ENCODE measurements around the gene FAM204A.

The FAM204A gene

GRCh38 chr10:118314882-118315281 is 27.2 kb downstream of the FAM204A start:
- H3K9me2 ChIP-seq (replicated peaks; ENCODE audit: insufficient read depth, low read length) = no peaks in the 10 kb centered on the region
- no peak for DNase-seq
- no peak overlapping the region for H3K9ac ChIP-seq (ENCODE audit: low read length)
- no peaks in the 10 kb centered on the region for H3K27me3 ChIP-seq (replicated peaks; ENCODE audit: insufficient read depth, low read length)
- no peaks in the 10 kb centered on the region for H3K79me2 ChIP-seq (ENCODE audit: low read length)
- H3K36me3 ChIP-seq (replicated peaks; ENCODE audit: insufficient read depth, low read length) = no peaks in the 10 kb centered on the region
- no peaks in the 10 kb centered on the region for H3F3A ChIP-seq (ENCODE audit: insufficient read depth, low read length)
- H3K9me3 ChIP-seq (replicated peaks; ENCODE audit: insufficient read depth, low read length) = no peaks in the 10 kb centered on the region
- no peaks in the 10 kb centered on the region for H3K4me1 ChIP-seq (ENCODE audit: low read length)
- no peak overlapping the region for H3K4me2 ChIP-seq (ENCODE audit: low read depth, low read length)
- no peaks in the 10 kb centered on the region for H4K20me1 ChIP-seq (ENCODE audit: insufficient read depth, low read length)
- H2AFZ ChIP-seq (ENCODE audit: low read length) = no peak overlapping the region
- no peak overlapping the region for H3K4me3 ChIP-seq (ENCODE audit: low read length)
- no peak overlapping the region for H3K27ac ChIP-seq (ENCODE audit: low read length)
- TF ChIP-seq EZH2 (optimal IDR thresholded peaks at IDR 0.05; ENCODE audit: low read depth, low read length) = no peak
- TF ChIP-seq EZH2phosphoT487 (IDR thresholded peaks at IDR 0.05; ENCODE audit: low read length) = no peak
- TF ChIP-seq CTCF (IDR thresholded peaks at IDR 0.05; ENCODE audit: low read length) = no peak

- no peak overlapping the region for H3K9ac ChIP-seq (ENCODE audit: low read length)
- H3K27ac ChIP-seq (ENCODE audit: low read length) = no peak overlapping the region
- no peak overlapping the region for H3K4me3 ChIP-seq (ENCODE audit: low read length)
- H3K4me1 ChIP-seq (ENCODE audit: low read length) = no peaks in the 10 kb centered on the region
- no peaks in the 10 kb centered on the region for H3K9me3 ChIP-seq (replicated peaks; ENCODE audit: insufficient read depth, low read length)
- H3K79me2 ChIP-seq (ENCODE audit: low read length) = no peaks in the 10 kb centered on the region
- no peak for TF ChIP-seq CTCF (IDR thresholded peaks at IDR 0.05; ENCODE audit: low read length)
- TF ChIP-seq EZH2phosphoT487 (IDR thresholded peaks at IDR 0.05; ENCODE audit: low read length) = no peak
- no peak for TF ChIP-seq EZH2 (optimal IDR thresholded peaks at IDR 0.05; ENCODE audit: low read depth, low read length)
- H3K9me2 ChIP-seq (replicated peaks; ENCODE audit: insufficient read depth, low read length) = no peaks in the 10 kb centered on the region
- no peaks in the 10 kb centered on the region; the same call in 1 of the 2 replicates for H3K36me3 ChIP-seq (replicated peaks; ENCODE audit: insufficient read depth, low read length)
- no peak for DNase-seq
- H3K4me2 ChIP-seq (ENCODE audit: low read depth, low read length) = no peak overlapping the region
- H3K27me3 ChIP-seq (replicated peaks; ENCODE audit: insufficient read depth, low read length) = no peaks in the 10 kb centered on the region
- H2AFZ ChIP-seq (ENCODE audit: low read length) = no peak overlapping the region
- H3F3A ChIP-seq (ENCODE audit: insufficient read depth, low read length) = no peaks in the 10 kb centered on the region
- no peaks in the 10 kb centered on the region for H4K20me1 ChIP-seq (ENCODE audit: insufficient read depth, low read length)
Measured at GRCh38 chr10:118311505-118311904, 30.6 kb downstream of the FAM204A start.

GRCh38 chr10:118310822-118311221 is 31.3 kb downstream of the FAM204A start:
- H3K4me2 ChIP-seq (ENCODE audit: low read depth, low read length) = no peak overlapping the region
- H2AFZ ChIP-seq (ENCODE audit: low read length) = no peak overlapping the region
- H3K27me3 ChIP-seq (replicated peaks; ENCODE audit: insufficient read depth, low read length) = no peaks in the 10 kb centered on the region
- H3K36me3 ChIP-seq (replicated peaks; ENCODE audit: insufficient read depth, low read length) = no peaks in the 10 kb centered on the region; the same call in 1 of the 2 replicates
- no peaks in the 10 kb centered on the region for H3K9me3 ChIP-seq (replicated peaks; ENCODE audit: insufficient read depth, low read length)
- DNase-seq = no peak
- H3K4me1 ChIP-seq (ENCODE audit: low read length) = no peaks in the 10 kb centered on the region
- no peaks in the 10 kb centered on the region for H3K79me2 ChIP-seq (ENCODE audit: low read length)
- no peak overlapping the region for H3K27ac ChIP-seq (ENCODE audit: low read length)
- no peaks in the 10 kb centered on the region for H3K9me2 ChIP-seq (replicated peaks; ENCODE audit: insufficient read depth, low read length)
- TF ChIP-seq EZH2phosphoT487 (IDR thresholded peaks at IDR 0.05; ENCODE audit: low read length) = no peak
- no peak for TF ChIP-seq EZH2 (optimal IDR thresholded peaks at IDR 0.05; ENCODE audit: low read depth, low read length)
- no peak for TF ChIP-seq CTCF (IDR thresholded peaks at IDR 0.05; ENCODE audit: low read length)
- no peak overlapping the region for H3K9ac ChIP-seq (ENCODE audit: low read length)
- no peaks in the 10 kb centered on the region for H4K20me1 ChIP-seq (ENCODE audit: insufficient read depth, low read length)
- no peak overlapping the region for H3K4me3 ChIP-seq (ENCODE audit: low read length)
- no peaks in the 10 kb centered on the region for H3F3A ChIP-seq (ENCODE audit: insufficient read depth, low read length)

All from MM.1S (cell line).